HUDEP-2 (cell line): ENCODE measurements around the gene SPACA7.

Source experiments
- DNase-seq, 76 experiments: peaks; one replicate each; lab custom pipeline; 2025; ENCODE audit not compliant: unreplicated experiment in 76 of 76; lab: John Stamatoyannopoulos, UW

SPACA7 gene

DNA sequence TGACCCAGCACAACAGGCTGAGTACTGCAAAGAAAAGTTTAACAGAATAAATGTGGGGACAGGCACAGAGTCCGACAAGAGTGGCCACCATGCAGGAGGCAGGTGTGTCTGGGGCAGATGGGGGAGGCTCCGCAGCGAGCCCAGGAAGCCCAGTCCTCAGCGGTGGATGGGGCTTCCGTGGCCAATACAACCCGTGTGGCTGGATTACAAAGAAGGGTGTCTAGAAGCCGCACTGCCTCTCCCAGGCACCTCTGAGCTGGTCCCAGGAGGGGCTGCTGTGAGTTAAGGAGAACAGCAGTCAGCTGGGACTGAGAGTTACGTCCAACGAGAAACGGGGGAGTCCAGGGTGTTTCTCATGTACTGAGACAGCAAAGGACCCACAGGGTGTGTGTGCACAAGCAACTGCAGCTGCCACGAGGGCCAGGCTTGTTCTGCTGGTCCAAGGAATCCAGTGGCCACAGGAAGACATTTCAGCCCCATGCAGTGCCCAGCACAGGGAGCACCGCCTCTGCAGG, 70.2 kb downstream of the SPACA7 start:
- DNase-seq, result no peak

DNA sequence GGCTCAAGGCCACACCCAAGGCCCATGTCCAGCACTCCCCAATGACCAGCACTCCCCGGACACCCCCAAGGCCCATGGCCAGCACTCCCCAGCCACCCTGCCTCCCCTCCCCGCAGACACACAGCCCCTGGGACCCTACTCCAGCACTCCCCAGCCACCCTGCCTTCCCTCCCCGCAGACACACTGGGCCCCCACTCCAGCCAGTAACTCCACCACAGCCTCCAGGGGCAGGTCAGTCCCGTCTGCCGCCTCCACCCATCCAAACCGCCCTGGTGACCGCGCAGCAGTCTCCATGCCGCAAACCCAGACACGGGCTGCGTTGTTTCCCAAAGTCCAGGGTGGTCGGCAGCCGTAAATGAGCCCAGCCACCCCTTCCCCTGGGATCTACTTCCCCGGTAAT, 70.7 kb downstream of the SPACA7 start:
- DNase-seq, result no peak

DNA sequence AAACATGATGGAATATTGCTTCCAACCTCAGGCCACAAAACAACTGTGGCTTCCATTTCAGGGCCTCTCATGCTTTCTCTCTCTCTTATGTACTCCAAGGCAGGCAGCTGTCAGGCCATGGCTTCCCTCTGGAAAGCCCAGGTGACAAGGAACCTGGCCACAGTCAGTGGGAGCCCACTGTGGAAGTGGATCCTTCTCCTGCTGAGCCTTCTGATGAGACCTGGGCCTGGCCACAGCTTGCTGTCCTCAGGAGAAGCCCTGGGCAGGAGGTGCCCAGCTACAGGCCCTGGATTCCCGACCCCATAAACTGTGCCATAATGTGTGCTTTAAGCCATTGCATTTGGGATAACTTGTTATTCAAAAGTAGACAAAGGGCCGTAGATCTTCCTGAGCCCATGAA, 71.2 kb downstream of the SPACA7 start:
- DNase-seq, result no peak

DNA sequence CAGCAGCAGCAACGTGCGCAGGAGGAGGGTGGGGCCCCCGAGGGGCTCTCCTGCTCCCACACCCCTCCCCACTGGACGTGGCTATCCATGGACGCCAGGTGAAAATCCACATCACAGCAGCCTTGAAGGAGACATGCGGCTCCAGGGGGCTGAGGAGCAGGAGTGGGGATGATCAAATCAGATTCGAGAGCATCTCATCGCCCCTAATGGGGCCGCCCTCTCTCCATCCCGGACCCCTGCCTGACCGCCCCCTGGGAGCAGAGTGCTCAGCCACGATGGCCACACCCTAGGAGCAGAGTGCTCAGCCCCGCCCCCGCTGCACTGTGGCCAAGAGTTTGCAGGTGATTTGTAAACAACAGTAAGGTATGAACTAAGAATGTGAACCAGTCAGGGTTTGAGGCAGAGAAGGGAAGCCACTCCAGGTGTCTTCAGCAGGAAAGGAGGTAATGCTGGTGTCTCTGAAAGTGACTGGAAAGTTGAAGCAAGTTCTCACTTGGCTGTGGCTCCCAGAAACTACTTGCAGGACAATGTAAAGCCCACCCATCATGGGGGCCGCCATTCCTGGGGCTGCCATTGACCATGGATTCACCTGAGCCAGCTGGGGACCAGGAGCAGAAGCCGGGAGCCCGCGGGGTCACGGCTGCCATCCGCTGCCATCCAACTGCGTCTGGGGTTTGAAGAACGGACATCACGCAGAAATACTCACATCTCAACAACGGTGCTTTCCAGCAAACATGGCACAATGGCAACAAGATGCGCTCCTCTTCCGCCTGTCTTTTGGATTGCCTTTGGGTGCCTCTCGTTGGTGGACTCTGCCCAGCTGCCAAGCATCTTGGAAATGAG, 71.8 kb downstream of the SPACA7 start:
- no peak for DNase-seq

DNA sequence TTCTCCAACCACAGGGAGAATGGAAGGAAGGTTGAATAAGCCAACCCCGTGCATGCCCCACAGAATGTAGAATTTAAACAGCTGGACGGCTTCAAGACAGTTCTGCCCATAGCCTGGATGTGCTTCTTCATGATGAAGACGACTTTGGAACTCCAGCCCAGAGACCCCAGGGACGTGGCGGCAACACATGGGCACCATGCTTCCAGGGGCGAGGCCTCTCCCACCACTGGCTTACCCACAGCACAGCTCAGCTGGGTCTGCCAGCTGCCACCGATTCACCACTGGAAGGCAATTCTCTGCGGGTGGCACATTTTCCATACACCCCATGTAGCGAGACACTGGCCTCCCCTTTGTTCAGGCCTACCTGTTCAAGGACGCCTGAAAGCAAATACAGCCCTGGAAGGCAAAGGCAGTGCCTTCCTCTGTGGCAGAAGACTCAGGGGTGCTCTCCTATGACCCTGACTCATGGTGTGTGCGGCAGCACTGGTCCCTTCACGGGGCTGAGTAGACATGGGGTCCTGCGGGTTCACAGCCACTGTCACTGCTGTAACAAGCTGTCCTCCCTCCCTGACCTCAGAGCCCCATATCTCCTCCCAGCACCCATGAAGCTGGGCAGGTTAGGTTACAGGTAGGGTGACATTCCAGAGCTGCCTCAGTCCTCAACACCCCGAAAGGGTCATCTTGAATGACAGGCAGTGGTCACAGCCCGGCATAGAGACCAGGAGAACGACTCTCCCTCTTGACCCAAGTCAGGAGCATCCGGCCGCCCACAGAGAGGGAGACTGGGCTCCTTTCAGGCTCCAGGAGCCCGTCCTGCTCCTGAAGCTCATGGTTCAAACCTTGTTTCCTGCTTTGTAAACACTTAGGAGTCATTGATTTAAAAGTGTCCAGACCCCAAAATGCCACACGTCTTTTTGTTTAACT, 72.7 kb downstream of the SPACA7 start:
- DNase-seq, result no peak

DNA sequence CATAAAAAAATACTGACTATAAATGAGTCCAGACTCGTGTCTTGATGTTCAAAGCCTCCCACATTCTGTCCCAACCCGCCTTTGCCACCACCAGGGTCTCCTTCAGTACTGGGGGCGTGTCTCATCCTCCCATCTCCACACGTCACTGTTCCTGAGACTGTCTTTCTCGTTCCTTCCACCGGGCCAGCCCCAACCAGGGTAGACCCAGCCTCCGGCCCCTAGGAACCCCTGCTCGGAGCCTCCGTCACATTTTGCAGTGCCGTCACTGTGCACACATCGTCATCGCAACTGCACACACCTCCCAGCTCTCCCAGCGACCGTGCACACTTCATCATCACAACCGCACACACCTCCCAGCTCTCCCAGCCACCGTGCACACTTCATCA, 73.4 kb downstream of the SPACA7 start:
- DNase-seq, result no peak

DNA sequence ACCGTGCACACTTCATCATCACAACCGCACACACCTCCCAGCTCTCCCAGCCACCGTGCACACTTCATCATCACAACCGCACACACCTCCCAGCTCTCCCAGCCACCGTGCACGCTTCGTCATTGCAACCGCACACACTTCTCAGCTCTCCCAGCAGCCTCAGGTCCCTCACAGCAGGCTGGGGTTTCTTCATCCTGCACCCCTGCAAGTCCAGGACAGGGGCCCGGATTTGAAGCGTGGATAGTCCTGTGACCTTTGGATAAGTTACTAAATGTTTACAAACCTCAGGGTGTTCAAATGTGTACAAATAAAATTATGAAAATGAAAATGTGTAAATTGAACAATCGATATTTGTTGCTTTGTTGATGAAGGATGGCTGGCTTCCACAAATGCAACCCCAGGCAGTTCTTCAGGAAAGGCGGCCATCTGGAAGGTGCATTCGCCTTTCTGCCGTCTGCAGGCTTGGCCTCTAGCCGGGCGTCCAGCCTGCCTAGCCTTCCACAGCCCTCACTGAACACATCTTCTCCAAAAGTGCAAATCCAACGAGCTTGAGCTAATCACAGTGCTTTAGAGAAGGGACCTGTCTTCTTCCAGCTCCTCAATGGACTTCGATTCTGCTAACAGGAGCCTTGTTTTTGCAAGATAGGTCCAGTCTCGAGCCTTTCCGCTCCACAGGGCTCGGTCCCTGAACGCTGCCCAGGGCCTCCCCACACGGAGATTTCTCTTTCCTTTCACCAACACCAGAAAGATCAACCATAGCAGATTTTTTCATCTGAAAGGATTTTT, 74.2 kb downstream of the SPACA7 start:
- DNase-seq, result no peak

DNA sequence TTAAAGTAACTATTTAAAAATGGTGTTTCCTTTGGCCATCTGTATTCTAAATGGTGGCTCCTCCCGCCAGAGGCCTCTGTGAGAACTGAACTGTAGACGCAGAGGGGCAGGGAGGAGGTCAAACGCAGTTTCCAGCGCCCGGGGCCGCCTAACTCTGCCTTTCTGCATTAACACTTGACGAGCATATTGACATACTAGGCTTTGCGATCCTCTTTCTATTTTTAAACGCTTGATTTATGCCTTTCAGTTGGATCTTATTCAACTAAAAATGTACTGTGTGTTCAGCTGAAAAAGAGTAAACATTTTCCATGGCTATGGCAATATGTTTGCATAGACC, 74.7 kb downstream of the SPACA7 start:
- DNase-seq, result no peak

DNA sequence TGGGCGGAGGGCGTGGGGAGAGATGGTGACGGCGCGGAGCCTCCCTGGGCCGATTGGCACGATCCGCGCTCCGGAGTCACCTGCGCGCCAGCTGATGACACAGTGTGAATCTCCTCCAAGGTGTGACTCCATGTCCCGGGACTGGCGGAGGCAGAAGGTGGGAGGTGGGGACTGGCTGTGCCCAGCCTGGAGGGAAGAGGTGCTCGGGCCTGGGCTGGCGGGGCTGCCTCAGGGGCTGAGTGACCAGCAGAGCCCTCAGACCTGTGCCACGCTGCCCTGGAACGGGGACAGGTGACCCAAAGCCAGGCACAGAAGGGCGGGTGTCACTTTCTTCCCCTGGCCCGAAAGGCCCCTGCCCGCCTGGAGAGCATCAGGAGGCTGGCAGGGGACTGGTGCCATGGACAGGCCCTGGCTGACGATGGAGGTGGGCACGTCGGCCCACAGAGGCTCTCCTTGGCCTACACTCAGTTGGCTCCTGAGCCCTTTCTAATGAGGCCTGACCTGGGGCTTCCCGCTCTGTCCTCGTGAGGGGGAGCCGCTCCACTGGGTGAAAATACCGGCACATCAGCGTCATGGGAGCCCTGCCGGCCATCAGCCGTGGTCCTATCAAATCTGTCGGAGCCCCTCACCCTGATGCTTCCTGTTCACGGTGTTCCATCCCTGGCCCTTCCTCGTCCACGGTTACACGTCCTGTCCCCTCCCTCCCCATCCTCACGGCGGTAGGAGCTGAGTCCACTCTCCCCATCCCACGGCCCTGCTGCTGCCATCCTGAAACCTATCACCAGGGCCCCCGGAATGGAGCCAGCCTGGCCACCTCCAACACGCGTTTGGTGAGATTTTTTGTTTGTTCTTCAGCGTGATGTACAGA, 75.6 kb downstream of the SPACA7 start:
- no peak for DNase-seq

DNA sequence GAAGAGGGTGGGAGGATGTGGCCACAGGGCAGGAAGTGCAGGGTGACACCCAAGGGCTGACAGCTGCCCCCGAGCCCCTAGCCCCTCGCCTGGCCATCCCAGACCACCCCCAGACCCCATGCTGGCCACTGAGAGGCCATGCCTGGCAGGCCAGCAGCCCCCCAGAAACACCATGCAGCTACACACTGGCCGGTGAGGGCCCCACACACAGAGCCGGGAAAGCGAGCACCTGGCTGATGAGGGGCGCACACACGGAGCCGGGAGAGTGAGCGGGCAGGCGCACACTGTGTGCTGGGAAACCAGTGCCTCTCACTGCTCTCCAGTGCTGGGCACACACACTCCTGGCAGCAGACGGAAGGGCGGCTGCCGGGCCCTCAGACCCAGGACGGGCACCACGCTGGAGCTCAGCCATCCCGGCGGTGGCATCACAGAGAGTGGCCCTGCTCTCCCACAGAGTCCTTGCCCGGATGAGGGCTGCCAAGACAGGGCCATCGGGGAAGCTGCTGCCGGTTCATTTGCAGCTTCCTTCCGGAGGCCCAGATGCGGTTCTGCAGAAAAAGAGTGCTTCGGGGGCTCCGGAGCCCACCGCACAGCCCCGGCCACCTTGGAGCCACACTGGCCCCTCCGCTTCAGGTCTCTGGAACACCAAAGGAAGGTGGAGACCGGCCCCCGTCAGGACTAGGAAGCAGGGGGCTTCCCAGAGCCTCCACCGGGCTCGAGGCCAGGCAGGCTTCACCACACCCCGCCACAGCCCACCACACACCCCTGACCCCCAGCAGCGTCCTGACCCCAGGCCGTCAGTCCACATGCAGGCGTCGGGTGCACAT, 76.4 kb downstream of the SPACA7 start:
- DNase-seq, result no peak

DNA sequence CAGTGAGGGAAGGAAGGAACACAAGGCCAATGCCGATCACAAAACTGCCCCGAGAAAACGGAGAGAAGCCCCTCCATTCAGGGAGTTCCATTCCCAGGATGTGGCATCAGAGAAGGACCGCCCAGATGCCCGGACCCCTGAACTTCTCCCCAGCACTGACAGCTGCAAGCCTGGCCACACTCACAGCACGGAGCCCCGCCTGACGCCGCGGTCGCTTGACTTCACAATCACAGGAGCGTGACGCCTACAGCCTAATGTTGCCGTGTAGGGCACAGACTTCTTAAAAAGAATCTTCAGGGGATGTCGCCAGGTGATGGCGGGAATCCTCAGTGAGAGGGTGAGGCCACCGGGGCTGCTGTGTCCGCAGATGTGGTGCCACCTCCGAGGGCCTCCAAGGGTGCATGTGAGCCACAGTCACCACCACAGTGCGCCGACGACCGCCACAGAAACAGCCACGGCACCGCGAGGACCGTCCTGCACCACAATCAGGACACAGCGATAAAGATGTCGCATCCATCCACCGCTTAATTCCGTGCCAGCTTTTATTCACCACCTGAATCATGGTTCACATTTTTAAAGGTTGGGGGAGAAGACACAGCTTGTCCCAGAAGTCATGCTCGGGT, 77.2 kb downstream of the SPACA7 start:
- no peak for DNase-seq

DNA sequence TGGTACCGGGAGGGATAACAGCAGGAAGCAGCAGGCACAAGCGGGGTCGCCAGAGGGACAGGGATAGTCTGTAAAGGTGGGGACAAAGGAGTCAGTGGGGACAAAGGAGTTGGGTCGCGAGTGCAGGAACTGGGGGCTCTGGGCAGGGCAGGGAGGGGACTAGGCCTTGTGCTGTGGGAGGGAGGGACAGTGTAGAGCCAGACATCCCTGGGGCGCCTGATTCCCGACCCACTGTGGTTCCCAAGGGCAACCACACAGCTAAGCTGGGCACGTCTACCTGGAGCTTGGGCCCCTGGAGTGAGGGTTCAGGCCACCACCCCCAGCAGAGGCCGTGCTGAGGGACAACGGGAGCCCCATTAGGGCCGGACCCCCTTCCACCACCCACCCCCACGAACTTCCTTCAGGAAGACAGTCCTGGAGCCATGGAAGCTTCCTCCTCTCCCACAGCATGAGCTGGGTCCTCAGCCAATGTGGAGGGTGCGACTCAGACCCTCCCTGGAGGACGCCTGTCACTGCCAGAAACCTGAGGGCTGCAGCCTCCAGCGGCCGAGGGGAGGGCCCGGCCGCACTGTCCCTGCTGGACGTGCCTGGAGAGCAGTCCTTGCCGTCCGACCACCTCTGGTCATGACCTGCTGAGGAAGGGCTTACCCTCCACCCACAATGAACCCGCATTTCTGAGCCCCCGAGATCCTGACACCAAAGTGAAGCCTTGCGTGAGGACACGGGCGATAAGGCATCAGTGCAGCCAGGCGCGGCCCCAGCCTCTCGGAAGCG, 77.9 kb downstream of the SPACA7 start:
- no peak for DNase-seq

DNA sequence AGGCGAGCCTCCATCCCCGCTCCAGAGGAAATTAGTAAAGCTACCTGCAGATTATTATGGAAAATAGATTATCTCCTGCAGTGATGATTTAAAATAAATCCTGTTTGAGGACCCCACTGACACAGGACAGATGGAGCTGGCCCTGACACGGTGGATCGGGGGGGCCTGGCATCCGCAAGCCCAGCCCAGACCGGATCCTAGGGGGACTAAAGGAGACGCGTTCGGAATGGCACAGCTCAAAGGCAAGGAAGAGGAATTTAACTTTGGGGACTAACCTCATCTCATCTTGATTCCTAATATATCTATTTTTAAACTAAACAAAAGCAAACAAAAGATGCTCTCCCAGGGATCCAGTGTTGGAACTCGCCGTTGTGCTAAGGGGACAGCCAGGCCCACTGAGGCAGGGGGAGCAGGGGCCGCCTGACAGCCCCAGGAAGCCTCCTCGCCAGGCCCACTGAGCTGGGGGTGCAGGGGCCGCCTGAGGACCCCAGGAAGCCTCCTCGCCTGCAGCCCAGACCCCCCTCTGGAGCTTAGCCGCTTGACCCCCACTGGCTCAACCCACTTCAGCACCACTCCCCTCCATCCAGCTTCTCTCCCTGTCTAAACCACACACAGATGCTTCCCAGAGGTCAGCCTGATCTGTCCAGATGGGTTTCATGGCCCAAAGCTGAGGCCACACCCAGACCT, 78.6 kb downstream of the SPACA7 start:
- no peak for DNase-seq

DNA sequence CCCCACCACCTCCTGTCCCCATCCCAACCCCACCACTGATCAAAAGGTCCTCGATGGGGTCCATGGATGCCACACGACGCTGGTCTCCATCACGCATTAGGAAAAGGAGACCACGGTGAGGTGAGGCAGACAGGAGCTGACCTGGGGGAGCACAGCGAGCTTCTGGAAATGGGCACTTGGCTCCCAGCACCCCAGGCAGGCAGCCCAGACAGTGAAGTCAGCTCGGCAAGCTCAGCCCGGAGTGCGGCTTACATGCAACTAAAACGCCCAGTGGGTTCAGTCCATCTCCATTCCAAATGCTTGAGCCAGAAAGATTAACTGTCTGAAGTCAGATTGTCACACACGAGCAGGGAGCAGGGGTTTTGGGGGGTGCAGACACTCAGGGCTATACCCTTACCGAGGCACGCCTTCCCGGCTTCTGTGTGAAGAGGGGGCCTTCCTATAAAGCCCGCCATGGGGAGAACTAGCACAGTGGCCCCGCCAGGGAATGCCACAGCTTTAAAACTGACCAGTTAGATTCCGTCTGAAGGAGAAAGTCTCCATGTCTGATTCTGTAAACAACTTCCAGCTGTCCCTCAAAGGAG, 79.4 kb downstream of the SPACA7 start:
- no peak for DNase-seq

DNA sequence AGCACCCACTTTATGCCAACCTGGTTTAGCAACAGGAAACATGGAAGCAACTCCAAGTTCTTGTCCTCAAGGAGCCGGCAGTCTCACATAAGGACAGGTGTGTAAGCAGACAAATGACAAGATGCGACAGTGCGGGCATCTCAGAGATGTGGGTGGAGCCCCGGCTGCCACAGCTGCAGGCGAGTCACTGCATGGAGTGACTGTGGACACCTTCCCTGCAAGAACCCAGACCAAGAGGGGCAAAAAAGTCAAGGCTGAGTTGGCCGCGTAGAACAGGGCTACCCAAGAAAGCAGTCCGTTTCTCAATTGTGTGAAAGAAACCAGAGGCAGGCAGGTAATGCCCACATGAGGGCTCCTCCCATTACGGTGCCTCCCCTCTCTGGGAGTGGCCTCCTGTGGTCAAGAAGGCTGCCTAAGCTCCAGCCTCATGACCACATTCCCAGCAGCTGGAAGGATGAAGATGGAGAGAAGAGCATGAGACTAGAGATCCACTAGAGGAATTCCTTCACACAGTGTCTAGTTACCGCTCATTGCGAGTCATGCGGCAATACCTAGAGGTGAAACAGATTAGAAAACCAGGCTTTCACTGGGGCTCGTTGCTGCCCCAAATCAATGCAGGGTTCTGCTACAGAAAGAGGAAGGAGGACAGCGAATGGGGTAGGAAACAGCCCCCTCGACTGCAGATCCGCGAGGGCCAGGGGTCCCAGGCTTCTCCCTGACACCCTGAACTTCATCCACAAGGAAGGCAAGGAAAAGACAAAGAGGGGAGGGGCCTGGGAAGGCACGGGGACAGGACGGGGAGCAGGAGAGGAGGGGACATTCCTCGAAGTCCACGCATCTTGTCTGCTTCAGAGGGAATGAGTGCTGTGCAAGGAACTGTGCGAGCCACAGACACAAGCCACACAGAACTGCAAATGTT, 80.2 kb downstream of the SPACA7 start:
- no peak for DNase-seq

DNA sequence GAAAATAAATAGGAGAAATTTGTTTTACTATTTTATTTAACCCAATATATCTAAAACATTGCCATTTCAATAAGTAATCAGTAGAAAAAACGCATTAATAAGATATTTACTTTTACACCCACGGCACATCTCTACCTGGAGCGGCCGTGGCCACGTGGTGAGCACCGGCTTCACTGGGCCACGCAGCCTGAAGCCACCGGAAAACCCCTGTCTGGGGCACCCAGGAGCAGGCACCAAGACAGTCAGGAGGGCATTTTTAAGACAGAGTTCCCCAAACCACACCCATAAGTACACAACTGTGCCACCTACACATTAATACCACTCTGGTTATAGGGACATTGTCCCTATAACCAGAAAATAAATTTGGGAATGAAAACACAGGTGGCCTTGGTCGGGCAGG, 80.9 kb downstream of the SPACA7 start:
- no peak for DNase-seq
